ENCODE measurements around the gene THBS1.

GRCh38 chr15:39539973-39540558 is 40.8 kb upstream of the THBS1 start:
- TF ChIP-seq CTCF (IDR thresholded peaks at IDR 0.05), result no peak
- no peak for TF ChIP-seq POLR2A (IDR thresholded peaks at IDR 0.05)
